T-helper 9 cell (primary cell): ENCODE measurements around the gene CCDC106.

Source experiments
- DNase-seq: peaks from one replicate; pipeline ENCODE4 v3.0.0-alpha.2; 2020

The CCDC106 gene

DNA sequence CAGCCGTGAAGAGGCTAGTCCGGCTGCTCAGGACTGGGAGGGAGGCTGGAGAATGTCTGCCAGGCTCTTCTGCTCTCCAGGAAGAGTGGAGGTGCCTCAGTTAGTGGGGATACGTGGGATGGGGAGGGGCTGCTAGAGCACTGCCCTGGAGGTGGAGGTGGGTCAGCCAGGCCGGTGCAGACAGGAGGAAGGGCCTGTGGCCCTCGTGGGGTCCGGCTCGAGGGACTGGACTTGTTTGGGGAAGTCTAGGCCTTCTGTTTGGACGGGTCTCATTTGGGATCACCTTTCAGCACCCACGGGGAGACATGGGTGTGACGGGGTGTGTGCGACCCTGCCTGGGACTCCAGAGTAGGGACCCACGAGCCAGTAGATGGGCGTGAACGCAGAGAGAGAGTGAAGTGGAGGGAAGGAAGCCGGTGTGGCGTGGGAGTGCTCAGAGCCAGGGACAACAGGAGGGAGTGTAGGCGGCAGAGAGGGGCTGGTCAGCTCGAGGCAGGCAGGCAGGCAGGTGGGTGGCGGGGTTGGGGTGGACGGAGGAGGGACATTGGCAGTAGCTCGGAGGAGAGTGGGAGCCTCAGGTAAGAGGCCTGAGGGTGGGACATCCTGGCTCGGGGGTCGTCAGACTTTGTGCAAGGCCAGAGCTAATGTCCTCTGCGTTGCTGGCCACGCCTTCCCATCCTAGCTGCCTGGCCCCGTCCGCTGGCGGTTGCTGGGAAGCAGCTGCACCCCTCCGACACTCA, 38.5 kb downstream of the CCDC106 start:
- DNase-seq: no peak

DNA sequence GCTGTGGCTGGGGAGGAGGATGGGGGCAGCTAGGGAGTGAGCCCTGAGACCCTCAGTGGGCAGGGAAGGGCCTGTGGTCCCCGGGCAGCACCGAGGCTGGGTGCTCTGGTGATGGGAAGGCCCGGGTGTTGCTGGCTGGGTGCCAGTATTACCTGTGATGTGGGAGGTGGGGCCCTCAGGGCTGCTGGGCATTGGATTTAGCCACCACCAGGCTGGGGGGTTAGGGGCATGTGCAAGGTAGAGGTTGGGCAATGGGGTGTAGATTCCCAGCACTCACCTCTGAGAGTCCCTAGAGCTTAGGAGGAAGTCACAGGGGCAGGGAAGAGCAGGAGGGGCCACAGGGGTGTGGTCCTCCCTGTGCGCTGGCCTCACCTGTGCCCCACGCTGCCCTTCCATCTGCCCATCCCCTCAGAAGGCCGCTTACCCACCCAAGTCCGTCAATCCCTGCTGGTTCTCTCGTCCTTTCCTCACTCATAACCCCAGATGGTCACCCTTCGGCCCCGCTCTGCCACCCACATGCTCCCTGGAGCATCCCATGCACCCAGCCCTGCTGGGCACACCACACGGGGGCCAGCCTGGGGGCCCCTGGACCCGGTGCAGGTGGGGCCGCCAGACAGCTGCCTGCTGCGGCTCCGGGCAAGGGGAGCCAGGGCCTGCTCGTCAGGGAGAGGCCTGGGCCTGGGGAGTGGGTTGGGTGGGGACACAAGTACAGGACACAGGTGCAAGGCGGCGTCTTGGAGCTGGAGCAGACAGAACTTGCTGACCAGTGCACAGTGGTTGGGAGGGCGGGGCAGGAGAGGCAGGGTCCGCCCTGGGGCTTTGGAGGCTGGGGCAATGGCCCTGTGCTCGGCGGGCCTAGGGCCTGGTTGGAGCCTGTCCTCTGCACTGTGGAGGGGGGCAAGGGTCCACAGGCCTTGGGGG, 39.5 kb downstream of the CCDC106 start:
- DNase-seq: no peak

DNA sequence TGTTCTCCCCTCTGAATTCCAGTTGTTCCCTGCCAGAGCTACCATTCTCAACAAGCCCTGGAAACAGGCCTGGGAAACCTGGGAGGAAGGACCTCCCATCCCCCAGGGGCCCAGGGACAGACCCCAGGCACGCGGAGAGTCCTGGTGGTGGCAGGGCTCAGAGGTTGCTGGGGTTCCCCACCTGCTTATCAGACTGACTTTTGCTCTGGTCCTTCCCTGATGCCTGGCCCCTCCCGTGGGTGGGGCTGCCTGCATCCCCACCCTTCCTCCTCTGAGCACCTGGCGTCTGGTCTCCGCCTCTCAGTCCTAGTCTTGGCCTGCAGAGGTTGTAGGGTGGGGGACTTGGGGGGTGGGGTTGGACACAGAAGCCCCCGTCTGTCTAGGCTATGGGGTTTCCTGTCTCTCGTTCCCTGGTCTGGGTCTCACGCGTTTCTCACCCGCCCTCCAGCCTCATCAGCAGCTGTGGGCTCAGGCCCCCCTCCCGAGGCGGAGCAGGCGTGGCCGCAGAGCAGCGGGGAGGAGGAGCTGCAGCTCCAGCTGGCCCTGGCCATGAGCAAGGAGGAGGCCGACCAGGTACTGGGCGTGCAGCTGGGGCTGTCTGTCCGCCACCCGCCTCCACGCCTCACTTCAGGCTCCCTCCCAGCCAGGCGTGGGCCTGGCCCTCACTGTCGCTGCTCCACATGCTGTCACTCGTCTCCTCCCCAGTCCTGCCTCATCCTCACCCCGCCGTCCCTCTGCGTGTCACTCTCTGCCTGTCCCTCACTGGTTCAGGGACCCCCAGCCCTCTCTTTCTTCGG, 40.6 kb downstream of the CCDC106 start:
- no peak for DNase-seq

DNA sequence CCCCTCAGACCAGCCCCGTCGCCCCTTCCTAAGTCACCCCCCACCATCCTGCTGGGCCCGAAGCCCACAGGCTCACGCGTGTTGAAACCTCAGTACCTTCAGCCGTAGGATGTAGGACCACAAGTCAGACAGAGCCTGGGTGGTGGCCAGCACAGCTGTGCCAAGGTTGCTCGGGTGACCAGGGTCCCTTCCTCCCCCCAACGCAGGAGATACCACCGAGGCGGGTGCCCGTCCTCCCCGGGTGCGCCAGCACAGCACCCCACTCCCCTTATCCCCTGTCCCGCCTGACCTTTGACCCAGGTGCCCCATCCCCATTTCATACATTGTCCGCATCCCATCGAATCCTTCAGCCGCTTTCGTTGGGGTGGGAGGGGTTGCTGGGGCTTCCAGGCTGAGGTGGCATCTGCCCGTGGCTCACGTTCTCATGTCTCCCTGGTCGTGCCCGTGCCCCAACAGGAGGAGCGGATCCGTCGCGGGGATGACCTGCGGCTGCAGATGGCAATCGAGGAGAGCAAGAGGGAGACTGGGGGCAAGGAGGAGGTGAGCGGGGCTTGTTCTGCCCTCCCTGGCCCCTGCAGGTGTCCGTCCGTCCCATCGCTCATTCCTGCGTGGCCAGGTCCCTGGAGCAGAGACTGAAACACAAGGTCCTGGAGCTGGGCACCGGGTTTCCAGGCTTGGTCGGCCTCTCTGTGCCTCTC, 41.5 kb downstream of the CCDC106 start:
- no peak for DNase-seq

DNA sequence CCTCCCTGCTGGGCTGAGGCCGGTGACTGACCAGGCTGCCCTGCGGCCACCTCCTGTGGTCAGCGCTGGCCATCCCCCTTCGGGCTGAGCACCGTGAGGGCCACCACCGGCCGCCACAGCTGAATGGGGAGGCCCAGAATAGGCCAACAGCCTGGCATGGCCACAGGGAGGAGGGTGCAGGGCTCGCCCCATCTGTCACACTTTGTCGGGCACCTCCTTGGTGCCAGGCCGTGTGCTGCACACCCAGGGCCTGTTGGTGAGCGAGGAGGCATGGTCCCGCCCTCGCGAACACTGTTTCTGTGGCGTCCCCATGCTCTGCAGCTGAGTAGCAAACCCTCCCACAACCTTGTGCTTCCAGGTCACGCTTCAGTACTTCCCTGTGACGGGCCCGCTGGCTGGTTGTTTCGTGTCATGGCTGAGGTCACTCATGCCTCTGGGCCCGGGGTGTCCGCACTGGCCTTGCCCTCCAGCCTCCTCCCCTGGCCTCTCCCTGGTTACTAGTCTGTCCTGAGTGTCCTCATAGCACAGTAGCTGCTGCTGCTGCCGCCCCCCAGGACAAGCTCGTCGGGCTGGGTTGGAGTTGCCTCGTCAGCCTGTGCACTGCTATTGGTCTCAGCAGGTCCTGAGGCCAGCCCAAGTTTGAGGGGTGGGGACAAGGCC, 42.2 kb downstream of the CCDC106 start:
- DNase-seq: no peak

DNA sequence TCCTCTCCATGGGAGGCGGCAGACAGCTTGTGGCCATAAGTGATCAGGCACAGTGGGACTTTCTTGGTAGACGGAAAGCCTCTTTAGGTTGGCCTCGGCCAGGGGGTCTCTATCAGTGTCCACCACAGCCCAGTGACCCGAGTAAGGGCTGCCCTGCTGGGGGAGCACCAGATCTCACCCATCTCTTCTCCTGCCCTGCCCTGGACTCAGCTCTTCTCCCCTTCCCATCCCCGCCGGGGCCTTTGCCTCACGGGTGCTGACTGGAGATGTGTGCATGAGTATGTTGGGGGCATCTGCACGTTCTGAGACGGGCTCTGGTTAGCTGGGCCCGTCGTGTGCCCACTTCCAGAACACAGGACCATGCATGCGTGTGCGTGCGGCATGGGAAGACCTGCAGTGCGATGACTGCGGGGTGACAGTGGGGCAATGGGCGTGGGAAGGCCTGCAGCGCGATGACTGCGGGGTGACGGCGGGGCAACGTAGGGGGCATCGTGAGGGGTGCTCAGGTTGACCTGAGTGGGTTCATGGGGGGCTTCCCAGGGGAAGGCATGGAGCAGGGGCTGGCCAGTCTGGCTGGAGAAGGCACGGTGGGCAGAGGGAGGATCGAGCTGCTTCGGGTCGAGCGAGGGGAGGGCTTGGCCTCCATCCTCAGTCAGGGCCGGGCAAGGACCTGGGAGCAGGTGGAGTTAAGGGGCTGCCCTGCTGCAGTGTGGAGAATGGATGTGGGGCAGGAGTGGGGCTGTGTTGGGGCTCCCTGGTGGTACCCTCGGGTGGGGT, 42.9 kb downstream of the CCDC106 start:
- DNase-seq: no peak

DNA sequence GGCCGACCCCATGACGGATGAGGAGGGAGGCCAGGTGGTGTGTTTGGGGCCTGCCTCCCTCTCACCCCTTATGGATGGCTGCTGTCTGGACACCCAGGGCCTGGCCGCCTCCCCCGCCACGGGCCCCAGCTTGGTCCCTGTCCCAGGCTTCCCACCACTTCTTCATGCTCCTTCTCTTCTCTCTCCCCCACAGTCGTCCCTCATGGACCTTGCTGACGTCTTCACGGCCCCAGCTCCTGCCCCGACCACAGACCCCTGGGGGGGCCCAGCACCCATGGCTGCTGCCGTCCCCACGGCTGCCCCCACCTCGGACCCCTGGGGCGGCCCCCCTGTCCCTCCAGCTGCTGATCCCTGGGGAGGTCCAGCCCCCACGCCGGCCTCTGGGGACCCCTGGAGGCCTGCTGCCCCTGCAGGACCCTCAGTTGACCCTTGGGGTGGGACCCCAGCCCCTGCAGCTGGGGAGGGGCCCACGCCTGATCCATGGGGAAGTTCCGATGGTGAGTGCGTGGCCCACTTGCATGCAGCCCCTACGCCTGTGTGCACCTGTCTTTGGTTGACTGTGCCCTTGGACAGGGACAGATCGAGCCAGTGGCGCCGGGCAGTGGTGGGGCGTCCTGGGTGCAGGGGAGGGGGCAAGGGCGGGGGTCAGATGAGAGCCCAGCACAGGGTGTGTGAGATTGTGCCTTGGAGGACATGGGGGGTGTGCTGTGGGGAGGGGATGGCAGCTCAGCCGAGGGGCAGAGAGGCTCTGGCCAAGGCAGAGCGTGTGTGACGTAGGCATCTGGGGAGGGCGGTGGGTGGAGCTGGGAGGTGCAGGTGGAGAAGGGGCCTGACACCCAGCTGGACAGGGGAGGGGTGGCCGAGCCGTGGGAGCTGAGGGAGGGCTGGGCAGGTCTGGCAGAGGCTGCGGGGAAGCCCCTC, 43.8 kb downstream of the CCDC106 start:
- DNase-seq: no peak

DNA sequence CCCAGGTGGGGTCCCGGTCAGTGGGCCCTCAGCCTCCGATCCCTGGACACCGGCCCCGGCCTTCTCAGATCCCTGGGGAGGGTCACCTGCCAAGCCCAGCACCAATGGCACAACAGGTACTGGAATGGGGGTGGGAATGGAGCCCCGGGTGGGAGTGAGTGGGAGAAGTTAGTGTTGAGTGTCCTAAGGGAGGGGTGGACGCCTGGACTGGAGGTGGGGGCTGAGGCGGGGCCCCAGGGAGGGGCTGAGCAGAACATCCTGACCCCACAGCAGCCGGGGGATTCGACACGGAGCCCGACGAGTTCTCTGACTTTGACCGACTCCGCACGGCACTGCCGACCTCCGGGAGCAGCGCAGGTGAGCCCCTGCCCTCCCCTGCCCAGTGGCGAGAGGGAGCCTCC, 44.7 kb downstream of the CCDC106 start:
- DNase-seq: no peak

DNA sequence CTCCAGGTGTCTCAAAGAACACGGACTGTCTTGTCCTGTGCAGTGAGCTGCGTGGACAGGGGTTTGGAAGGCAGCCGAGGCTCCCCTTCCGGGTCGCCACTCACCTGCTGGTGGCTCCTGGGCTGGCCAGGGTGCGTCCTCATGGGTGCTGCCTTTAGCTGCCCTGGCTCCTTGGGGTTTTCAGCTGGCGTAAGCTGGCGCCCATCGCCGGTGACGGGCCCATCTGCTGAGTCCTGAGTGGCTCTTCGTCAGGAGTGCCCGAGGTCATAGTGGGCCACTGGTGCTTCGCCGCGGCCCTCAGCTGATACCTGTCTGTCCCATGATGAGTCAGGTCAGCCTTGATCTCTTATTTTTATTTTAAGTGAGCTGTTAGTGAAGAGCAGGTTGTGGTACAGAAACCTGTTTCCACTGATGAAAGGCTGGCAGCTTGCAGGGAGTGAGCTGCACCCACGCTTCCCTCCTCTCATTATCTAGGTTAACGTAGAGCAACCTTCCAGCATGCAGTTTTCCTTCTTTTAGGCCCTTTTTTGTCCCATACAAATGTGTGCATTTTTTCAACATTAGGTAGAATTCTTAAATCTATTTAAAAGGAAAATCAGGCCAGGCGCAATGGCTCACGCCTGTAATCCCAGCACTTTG, 45.4 kb downstream of the CCDC106 start:
- DNase-seq: no peak

DNA sequence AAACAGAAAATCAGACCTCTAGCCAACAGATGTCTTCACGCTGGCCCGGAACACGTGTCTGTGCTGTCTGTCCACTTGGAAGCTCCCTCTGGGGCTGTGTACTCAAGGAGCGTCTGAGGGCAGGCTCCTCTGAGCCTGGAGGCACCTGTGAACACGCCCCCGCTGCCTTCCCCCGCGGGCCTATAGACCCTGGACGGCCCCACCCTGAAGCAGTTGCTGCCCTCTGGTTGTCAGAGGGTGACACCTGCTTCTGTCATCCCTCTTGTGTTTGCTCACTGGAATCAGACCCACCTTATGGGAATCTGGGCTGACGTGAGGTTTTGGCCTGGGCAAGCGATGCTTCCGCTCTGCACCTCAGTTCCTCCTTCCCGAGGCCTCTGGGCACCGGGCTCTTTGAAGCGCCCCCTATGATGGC, 46.2 kb downstream of the CCDC106 start:
- no peak for DNase-seq

DNA sequence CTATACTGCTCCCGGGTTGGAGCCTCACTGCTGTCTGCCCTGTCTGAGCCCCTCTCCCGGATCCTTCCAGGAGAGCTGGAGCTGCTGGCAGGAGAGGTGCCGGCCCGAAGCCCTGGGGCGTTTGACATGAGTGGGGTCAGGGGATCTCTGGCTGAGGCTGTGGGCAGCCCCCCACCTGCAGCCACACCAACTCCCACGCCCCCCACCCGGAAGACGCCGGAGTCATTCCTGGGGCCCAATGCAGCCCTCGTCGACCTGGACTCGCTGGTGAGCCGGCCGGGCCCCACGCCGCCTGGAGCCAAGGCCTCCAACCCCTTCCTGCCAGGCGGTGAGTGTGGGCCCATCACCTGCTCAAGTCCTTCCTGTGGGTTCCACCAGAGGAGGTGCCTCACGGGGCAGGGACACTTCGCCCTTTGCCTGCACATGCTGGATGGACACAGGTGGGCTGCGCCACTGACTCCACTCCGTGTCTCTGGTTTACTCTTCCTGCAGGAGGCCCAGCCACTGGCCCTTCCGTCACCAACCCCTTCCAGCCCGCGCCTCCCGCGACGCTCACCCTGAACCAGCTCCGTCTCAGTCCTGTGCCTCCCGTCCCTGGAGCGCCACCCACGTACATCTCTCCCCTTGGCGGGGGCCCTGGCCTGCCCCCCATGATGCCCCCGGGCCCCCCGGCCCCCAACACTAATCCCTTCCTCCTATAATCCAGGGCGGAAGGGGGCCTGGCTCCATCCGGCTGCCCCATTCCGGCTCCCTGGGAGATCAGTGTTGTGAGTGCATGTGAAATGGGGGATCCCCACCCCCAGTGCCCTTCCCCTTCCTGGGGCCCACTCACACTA, 46.9 kb downstream of the CCDC106 start:
- no peak for DNase-seq

DNA sequence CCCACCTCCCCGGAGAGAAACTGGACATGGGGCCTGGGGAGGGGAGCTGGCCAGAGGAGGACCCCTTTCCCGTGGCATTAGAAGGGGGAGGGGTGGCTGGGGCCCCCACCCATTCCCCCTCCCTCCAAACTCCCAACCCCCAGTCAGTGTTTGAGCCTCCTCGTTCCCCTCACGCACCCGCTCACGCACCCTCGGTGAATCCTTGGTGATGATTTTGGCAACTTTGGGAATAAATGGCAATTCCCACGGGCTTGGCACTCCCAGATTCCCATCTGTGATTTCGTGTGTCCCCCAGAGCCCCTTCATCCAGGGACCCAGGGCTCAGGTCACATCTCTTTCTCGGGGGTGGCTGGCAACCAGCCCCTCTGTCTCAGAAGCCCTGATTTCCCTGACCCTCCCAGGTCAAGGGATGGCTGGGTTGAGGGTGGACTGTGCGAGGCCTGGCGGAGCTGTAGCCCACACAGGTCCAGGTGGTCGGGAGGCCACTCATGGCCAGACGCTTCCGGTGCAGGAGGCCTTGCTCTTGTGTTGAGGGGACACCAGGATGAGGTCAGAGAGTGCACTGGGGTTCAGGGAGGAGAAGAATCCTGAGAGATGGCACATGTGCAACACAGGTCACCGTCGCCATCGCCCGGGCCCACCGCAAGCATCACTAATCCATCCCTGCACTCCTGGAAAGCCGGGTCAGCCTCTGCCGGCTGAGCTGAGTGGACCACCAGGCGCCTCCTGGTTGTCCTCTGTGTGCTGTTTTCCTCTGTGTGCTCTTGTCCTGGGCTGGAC, 47.7 kb downstream of the CCDC106 start:
- no peak for DNase-seq

DNA sequence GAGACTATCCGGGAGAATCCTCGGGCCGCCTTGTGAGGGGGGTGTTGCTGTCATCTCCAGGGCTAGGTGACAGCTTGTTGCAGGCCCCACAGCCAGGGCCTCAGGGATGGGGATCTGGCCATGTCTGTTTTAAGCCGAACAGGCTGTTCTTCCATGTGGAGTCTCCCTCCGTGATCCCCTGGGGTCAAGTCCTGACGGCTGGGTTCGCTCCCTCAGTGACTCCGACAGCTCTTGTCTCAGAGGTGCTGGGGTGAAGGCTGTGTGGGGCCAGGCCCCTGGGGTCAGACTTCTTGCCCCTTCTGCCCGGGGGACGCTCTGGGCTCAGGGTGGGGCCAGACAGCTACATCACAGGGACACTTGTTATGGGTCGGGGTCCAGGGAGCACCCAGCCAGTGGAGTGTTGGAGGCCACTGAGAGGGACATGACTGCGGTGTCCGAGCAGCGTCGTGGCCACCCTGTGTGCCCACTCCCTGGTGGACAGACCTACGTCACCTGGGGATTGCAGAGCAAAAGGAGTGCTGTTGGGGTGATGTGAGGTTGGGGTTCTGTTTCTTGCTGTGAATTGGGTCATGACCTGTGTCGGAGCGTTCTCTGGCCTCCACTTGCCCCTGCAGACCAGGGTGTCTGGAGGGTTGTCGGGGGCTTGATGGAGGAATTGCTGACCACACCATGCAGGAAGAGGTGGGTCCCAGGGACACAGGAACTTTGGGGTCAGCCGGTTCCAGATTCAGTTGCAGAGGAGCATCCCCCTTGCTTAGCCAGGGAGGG, 48.5 kb downstream of the CCDC106 start:
- no peak for DNase-seq

DNA sequence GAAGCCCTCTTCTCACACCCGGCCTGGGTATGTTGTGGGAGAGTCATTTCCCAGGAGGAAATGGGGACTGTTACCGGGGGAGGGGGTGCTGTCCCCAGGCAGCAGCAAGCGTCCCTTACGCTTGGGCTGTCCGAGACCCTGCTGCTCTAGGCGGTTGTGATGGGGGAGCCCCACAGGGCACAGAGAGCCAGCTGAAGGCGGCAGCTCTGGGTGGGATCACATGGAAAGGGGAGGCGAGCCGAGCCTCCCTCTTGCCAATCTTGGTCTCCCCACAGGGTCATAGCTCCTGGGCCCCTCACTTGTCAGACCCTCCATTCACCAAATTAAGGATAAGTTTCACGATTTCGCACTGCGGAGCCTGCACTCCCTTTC, 49.0 kb downstream of the CCDC106 start:
- DNase-seq: no peak

DNA sequence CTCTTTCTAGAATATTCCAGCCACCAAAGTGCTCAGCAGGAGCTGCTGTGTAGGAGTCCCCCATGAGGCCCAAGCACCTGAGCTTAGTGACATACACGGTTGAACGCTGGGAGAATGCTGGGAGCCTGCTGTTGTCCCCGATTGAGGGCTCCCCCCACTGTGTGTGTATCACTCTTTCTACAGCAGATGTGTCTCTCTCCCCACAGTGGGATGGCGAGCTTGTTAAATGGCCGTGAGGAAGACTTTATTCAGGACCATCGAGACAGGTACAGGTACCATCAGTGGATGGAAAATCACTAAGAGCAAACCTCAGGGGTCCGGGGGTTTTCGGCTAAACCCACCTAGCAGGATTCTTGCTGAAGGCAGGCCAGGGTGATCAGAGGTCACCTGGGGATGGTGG, 49.7 kb downstream of the CCDC106 start:
- no peak for DNase-seq

DNA sequence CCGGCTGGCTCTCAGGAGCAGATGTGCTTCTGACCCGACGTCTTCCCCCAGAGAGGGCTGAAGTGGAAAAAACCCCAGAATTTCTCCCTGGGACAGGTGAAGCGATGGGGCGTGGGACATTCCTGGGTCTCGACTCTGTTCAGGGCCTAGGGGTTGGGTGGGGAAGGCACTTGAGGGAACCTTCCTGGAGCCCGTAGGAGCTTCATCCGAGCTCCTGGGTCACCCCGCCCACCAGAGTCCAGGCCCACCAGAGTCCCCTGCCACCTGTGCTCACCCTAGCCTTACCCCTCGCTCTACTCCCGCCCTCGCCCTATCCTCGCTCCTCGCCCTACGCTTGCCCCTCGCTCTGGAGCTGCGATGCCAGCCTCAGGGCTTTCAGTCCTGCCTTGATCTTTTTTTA, 50.2 kb downstream of the CCDC106 start:
- no peak for DNase-seq

DNA sequence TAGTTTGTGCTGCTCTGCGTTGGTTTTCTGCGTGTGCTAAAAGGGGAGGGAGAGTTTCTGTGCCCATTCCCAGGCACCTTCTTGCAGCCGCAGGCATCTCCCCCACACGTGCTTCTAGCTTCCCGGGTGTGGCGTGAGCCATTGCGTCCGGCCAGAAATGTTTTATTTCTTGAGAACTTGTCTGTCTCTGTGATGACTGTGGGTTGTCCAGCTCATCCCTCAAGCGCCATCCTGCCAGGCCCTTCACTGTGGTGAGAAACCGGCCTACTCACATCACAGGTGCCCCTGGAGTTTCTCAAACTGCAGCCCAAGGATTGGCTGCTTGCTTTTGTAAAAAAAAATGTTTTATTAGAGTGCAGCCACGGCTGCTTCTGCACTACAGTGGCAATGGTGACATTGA, 51.2 kb downstream of the CCDC106 start:
- no peak for DNase-seq
